Lower leg skin (tissue), 4 donors: ENCODE measurements around the gene ABITRAM. TPM values are rescaled to one million over a fixed set of nuclear protein-coding genes. Genes with fewer than 3 reads are reported as not detected.
"Not testable (repeated sequence)": the region's sequence is repeated elsewhere in the genome, so short reads cannot be mapped to it uniquely, and the experiment has no call there.

Experiments used
- DNase-seq, 2 donors: peaks; one replicate each; pipeline ENCODE4 v3.0.0-alpha.2; 2019; ENCODE audit warnings: low spot score in 2 of 2
- H3K4me3 ChIP-seq: fragments of 200-600 bp; sonication (generic); 2 replicates; pipeline ENCODE4 v1.5.1; 2017; ENCODE audit warnings: mild to moderate bottlenecking, low read depth; ENCODE audit not compliant: poor library complexity, severe bottlenecking
- CTCF ChIP-seq, 3 donors: fragments of 450-650 bp; IDR thresholded peaks; one replicate each; pipeline ENCODE4 v1.5.1; 2016; ENCODE audit warnings: antibody characterized with exemption in 3 of 3, mild to moderate bottlenecking in 3 of 3, moderate library complexity in 2 of 3
- POLR2A ChIP-seq, 2 donors: fragments of 450-650 bp; IDR thresholded peaks; one replicate each; pipeline ENCODE4 v1.6.1; 2016 to 2017; ENCODE audit warnings: antibody characterized with exemption in 2 of 2, mild to moderate bottlenecking in 1 of 2, moderate library complexity in 1 of 2
- WGBS, 2 donors: methylation state at CpG; one replicate each; pipeline ENCODE4 v1.1.5; 2018; 5-methylcytosine and 5-hydroxymethylcytosine counted together
- intact Hi-C: fragments of 100-400 bp; cut with DNase I; formaldehyde crosslinking; loops from one replicate; pipeline ENCODE4 v1.15.0; 2023; ENCODE audit warnings: low total_unique reads
- total RNA-seq, 4 donors: library from RNA; depleted of rRNA; stranded (reverse); fragments of >200 nt; gene quantifications; one replicate each; pipeline ENCODE4 v1.1.0, GENCODE V29; 2016

Gene ABITRAM
- total RNA-seq, 4 donors from 2014 or later = 9.9 to 16.7 (median 10.1) TPM

GRCh38 chr9:108919517-108919916, 14.7 kb upstream of the ABITRAM start:
- intact Hi-C loops = no loop called here
- no peak overlapping the region for H3K4me3 ChIP-seq
- DNase-seq = no peak
- WGBS, 2 donors = 86 to 92% methylated on average over 6 of the region's 6 CpGs
- TF ChIP-seq CTCF (IDR thresholded peaks at IDR 0.05) (no peak), POLR2A (IDR thresholded peaks at IDR 0.05) (no peak)

GRCh38 chr9:108920401-108920800, 13.8 kb upstream of the ABITRAM start:
- not testable (repeated sequence) for DNase-seq, H3K4me3 ChIP-seq
- intact Hi-C loops = loop anchor here (10.0 kb wide), 1 partner anchor 46 kb away; no protein-coding TSS in a partner anchor
- 96 to 100% methylated on average over 1 of the region's 1 CpG for WGBS, 2 donors

GRCh38 chr9:108921200-108921599, 13.0 kb upstream of the ABITRAM start:
- DNase-seq = no peak
- intact Hi-C loops = loop anchor here (10.0 kb wide), 1 partner anchor 46 kb away; no protein-coding TSS in a partner anchor
- TF ChIP-seq POLR2A (IDR thresholded peaks at IDR 0.05) = no peak
- no peak for TF ChIP-seq CTCF (IDR thresholded peaks at IDR 0.05)
- WGBS, 2 donors = 67 to 71% methylated on average over 1 of the region's 1 CpG
- no peak overlapping the region for H3K4me3 ChIP-seq

GRCh38 chr9:108924466-108924865, 9.7 kb upstream of the ABITRAM start:
- no peak for TF ChIP-seq CTCF (IDR thresholded peaks at IDR 0.05)
- TF ChIP-seq POLR2A (IDR thresholded peaks at IDR 0.05) = no peak
- no peak for DNase-seq
- no peak overlapping the region for H3K4me3 ChIP-seq
- intact Hi-C loops = loop anchor here (10.0 kb wide), 1 partner anchor 50 kb away; no protein-coding TSS in a partner anchor

GRCh38 chr9:108928386-108928785, 5.8 kb upstream of the ABITRAM start:
- DNase-seq = no peak
- TF ChIP-seq POLR2A (IDR thresholded peaks at IDR 0.05) = no peak
- no peak for TF ChIP-seq CTCF (IDR thresholded peaks at IDR 0.05)
- no peak overlapping the region for H3K4me3 ChIP-seq
- intact Hi-C loops = loop anchor here (10.0 kb wide), 1 partner anchor 54 kb away; no protein-coding TSS in a partner anchor
- 83 to 86% methylated on average over 2 of the region's 2 CpGs for WGBS, 2 donors

- TF ChIP-seq CTCF (IDR thresholded peaks at IDR 0.05) (no peak), POLR2A (IDR thresholded peaks at IDR 0.05) (no peak)
- WGBS, 2 donors = 1% methylated on average over 25 of the region's 25 CpGs
- no peak for DNase-seq
Measured at GRCh38 chr9:108933231-108933717, 926 bp upstream of the ABITRAM start.

More at GRCh38 chr9:108933231-108933717, 926 bp upstream of the ABITRAM start:
- intact Hi-C loops = no loop called here
- H3K4me3 ChIP-seq = peak overlapping the region; percentile 89
